Islet of Langerhans (tissue), 1 donor: Measurements from ENCODE around the gene LCE3B.
"Not testable (repeated sequence)": the region's sequence is repeated elsewhere in the genome, so short reads cannot be mapped to it uniquely, and the experiment has no call there.

Experiments used
- FAIRE-seq: peaks from one replicate; lab custom pipeline; 2011; peaks lifted over from hg19 to GRCh38; lab: Jason Lieb, UNC

Gene LCE3B

DNA sequence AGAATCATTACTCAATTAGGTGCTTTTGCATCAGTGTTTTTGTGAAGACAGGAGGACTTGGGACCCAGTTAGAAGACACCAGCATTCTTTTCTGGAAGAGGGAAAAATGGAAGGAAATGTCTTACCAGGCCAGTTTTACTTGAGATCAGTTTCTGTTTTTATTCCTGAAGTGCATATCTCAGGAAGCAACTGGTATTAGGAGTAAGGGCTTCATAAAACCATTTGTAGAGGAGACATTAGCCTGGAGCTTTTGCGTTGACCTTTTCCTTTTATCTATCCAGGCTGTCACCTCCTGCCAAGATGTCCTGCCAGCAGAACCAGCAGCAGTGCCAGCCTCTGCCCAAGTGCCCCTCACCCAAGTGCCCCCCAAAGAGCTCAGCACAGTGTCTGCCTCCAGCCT lies at the start of gene LCE3B:
LCE3B (plus strand) TSS at position 301 of the 400 bp plus-strand sequence; CDS start at position 301, 0 bp downstream.
- FAIRE-seq: no peak

- no peak for FAIRE-seq
These were observed 48.5 kb upstream of the LCE3B start for GRCh38 chr1:152565115-152565514.

DNA sequence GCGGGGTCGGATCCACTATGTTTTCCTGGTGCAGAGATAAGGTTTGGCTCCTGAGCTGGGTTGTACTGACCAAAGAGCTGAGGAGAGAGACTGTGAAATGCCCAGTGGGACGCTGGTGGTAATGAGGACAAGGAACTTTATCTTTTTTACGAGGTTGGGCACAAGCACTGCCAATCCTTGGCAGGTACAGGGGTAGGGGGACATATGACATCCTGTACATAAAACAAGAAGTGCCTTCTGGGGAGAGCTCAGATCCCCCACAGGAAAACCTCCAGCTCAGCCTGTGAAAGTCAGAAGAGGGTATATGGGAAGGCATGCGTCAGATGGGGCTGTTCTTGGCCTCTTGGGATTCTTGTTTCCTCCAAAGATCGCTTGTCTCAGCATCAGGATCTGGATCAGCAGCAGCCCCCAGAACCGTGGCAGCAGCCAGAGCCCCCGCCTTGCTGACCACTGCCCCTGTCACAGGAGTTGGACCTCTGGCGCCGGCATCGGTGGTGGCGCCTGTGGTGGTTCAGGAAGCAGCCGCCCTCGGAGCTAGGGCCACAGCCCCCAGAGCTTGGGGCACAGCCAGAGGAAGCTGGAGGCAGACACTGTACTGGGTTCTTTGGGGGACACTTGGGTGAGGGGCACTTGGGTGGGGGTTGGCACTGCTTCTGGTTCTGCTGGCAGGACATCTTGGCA lies 47.9 kb upstream of the LCE3B start:
- no peak for FAIRE-seq

- FAIRE-seq: no peak
These were observed 46.9 kb upstream of the LCE3B start, which contains the start of gene LCE3E for GRCh38 chr1:152566681-152567080. TSS of gene LCE3E (minus strand) at chr1:152566780. CDS start at chr1:152566208, 572 bp downstream.

GRCh38 chr1:152577168-152577567 lies 36.4 kb upstream of the LCE3B start:
- FAIRE-seq: no peak

- FAIRE-seq: not testable (repeated sequence)
These were observed 34.1 kb upstream of the LCE3B start for GRCh38 chr1:152579526-152579925.

GRCh38 chr1:152580433-152580832 lies 33.2 kb upstream of the LCE3B start, which contains the start of gene LCE3D:
TSS of gene LCE3D (minus strand) at chr1:152580516. CDS start at chr1:152579936, 580 bp downstream.
- FAIRE-seq: no peak

- no peak for FAIRE-seq
These were observed 31.0 kb upstream of the LCE3B start for GRCh38 chr1:152582647-152583046.

- no peak for FAIRE-seq
These were observed 28.0 kb upstream of the LCE3B start for GRCh38 chr1:152585586-152585985.

- no peak for FAIRE-seq
These were observed 16.6 kb upstream of the LCE3B start for GRCh38 chr1:152596986-152597385.

DNA sequence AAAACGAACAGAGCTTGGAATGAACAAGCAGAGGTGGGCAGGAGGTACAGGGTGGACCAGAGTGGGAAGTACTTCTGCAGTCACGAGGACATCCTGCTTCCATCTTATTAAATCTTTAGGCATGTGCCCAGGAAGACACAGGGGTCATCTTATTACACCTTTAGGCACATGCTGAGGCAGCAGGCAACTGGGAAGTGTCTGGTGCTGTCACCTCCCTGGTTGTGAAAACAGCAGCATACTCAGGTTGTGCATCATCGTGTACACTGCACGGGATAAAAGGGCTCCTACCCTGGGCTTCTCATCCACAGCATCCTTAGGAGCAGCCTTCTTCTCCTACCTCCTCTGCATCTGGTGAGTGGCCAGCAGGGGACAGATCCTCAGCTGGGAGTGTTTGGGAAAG lies 13.7 kb upstream of the LCE3B start, which contains the start of gene LCE3C:
LCE3C (plus strand) TSS at position 301 of the 400 bp plus-strand sequence. CDS start 498 bp downstream, outside the sequence.
- FAIRE-seq: no peak

- no peak for FAIRE-seq
These were observed 8.4 kb downstream of the LCE3B start for GRCh38 chr1:152621993-152622392.

GRCh38 chr1:152622803-152623202 lies 9.2 kb downstream of the LCE3B start, which contains the start of gene LCE3A:
TSS of gene LCE3A (minus strand) at chr1:152623103. CDS start at chr1:152623103, 0 bp downstream.
- no peak for FAIRE-seq

DNA sequence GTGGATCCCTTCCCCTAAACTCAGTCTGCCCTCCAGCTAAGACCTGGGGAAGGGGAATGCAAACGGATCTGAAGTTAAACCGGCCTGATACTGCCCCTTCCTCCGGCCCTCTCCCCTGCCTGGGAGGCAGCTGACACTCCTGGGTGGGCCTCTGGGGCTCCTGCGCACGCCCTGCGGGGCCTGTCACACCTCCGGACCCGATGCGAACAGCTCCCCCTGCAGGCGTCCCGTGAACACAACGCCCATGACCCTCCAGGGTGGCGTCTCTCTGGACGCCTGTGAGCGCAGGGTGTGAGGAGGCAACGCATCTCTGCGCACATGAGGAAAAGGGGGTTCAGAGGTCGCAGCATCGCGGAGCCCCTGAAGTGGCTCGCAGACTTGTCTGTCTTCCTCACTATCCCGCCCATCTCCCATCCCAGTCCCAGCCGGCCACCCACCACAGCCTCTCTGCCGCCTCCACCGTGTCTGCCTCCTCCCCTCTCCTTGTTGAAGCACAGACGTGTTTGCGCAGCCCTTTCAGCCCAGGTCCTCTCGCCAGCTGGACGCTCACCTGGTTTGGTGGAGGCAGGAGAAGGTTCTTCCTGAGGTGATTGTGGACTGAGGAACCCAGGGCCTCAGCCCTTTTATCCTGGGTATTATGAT lies 9.7 kb downstream of the LCE3B start:
- no peak for FAIRE-seq

DNA sequence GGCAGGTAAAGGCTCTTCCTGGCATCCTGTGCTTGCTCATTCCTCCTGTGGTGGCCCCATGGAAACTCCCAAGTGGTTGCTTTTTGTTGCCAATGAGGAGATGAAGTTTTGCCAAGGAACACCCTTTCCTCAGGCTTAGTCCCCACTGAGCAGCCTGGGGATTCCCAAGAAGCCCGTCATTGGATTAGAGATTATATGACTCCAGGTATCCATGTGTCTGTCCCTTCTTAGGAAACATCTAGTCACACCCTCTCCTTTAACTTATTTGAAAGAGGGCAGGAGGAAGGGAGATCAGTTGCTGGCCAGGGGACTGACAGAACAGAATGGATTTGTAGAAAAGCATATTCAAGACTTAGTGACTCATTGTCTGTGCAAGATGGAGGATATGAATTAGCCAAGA lies 13.1 kb downstream of the LCE3B start:
- FAIRE-seq: no peak

DNA sequence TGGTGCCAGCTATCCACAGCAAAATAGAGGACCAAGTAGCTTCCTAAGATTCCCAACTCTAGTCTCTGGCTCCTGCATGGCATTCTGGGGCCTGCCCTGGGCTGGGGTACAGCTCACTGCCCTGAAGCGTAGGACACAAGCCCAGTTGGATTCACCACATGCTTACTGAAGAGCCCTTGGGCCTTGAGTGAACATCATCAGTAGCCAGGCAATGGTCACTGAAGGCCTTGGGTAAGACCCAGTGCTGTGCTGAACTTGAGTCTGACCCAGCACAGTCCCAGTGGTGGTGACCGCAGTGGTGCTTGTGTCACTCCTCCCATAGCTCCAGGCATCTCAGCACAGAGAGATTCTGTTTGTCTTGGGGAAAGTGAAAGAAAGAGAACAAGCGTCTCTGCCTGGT lies 17.0 kb downstream of the LCE3B start:
- no peak for FAIRE-seq

- no peak for FAIRE-seq
These were observed 26.7 kb downstream of the LCE3B start for GRCh38 chr1:152640351-152640750.

- FAIRE-seq: no peak
These were observed 30.3 kb downstream of the LCE3B start for GRCh38 chr1:152643945-152644344.

- no peak for FAIRE-seq
These were observed 31.5 kb downstream of the LCE3B start for GRCh38 chr1:152645146-152645545.

DNA sequence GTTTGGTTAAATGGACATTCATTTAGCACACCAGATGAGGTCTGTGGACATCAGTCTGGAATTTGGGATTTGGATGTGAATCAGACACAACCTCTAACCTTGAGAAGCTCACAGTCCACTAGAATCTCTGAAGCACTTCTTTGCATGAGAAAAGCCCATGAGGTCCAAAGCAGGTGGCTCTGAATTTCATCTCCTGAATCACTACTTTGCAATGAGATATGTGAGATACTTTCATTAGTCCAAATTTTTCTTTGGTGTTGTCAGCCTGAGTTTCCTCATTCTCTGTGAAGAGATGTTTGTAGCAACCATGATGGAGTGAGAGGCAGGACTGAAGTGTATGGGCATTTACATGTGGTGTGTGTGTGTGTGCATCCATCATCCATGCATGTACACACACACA lies 33.0 kb downstream of the LCE3B start:
- no peak for FAIRE-seq

- FAIRE-seq: no peak
These were observed 40.5 kb downstream of the LCE3B start for GRCh38 chr1:152654110-152654509.

- FAIRE-seq: no peak
These were observed 42.8 kb downstream of the LCE3B start for GRCh38 chr1:152656459-152656858.

DNA sequence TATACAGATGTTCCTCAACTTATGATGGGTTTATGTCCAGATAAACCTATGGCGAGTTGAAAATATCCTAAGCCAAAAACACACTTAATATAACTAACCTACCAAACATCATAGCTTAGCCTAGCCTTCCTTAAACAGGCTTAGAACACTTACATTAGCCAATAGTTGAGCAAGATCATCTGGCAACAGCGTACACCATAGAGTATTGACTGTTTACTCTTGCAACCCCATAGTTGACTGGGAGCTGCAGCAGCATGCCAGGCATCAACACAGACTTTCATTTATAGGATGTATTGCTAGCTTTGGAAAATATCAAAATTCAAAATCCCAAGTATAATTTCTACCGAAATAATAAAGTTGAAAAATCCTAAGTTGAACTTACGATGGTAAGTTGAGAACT lies 44.1 kb downstream of the LCE3B start:
- no peak for FAIRE-seq

DNA sequence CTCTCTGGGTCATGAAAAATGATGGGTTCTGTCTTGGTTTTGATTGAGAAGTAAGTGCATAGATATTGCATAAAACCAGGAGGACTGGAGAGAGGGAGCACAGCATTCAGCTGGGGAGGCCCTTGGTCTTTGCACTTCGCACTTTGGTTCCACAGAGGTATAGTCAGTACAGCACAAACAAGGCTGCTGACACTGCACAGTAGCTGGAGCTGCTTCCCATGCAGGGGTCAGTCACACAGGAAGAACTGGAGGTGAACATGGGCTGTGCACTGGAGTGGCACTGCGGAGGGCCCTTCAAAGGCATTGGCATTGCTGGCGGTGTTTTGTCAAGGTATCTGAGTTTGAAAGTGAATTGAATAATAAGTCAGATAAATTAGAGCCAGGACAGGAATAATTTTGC lies 45.0 kb downstream of the LCE3B start:
- FAIRE-seq: no peak
